H1 (cell line): Measurements from ENCODE around the gene SGK1. TPM values are rescaled to one million over a fixed set of nuclear protein-coding genes. Genes with fewer than 3 reads are reported as not detected.
A peak's percentile ranks its signal among the peaks of the same experiment; 100 is the strongest.

Source experiments
- E2F6 ChIP-seq: IDR thresholded peaks from 2 replicates; pipeline ENCODE4 v1.6.1; 2012; ENCODE audit warnings: inconsistent platforms
- HDAC2 ChIP-seq, 2 experiments: fragments of 300-600 bp in 1 of 2; sonication (generic) in 1 of 2; IDR thresholded peaks; 2 replicates each; pipeline ENCODE4 v1.6.1; 2011 to 2012; ENCODE audit warnings: low read depth in 2 of 2, low read length in 2 of 2, mild to moderate bottlenecking in 2 of 2, moderate library complexity in 2 of 2, borderline replicate concordance in 1 of 2, inconsistent platforms in 1 of 2
- KDM1A ChIP-seq: fragments of 200-600, 300-600 bp; sonication (generic); IDR thresholded peaks from 2 replicates; pipeline ENCODE4 v1.7.1; 2016; ENCODE audit warnings: mild to moderate bottlenecking, low read length, borderline replicate concordance
- KDM5A ChIP-seq: fragments of 200-600 bp; IDR thresholded peaks from 2 replicates; pipeline ENCODE4 v1.7.1; 2012; ENCODE audit warnings: mild to moderate bottlenecking, low read length, inconsistent platforms, mixed read lengths
- MAFK ChIP-seq: IDR thresholded peaks from 2 replicates; pipeline ENCODE4 v1.6.1; 2012; ENCODE audit warnings: low read depth, mild to moderate bottlenecking, improper control_type of control experiment, low read length
- SP2 ChIP-seq: IDR thresholded peaks from 2 replicates; pipeline ENCODE4 v1.6.1; 2012; ENCODE audit warnings: mild to moderate bottlenecking, low read length, inconsistent platforms
- TBP ChIP-seq: IDR thresholded peaks from 2 replicates; pipeline ENCODE4 v1.6.1; 2011; ENCODE audit warnings: low read depth, low read length, improper control_type of control experiment
- polyA plus RNA-seq, 7 experiments: library from polyadenylated mRNA; depleted of rRNA in 3 of 7; stranded (reverse) in 5 of 7; unstranded in 2 of 7; fragments of >200 nt in 5 of 7; fragments of 200-250 nt in 2 of 7; gene quantifications; 1 replicate in 5 of 7; 2 replicates in 1 of 7; 4 replicates in 1 of 7; pipeline versions ENCODE4 v1.2.1 to v1.2.3, GENCODE V29; 2011 to 2013; ENCODE audit warnings: missing spikeins in 2 of 7, mixed read lengths in 2 of 7
- total RNA-seq: library from RNA; stranded (reverse); fragmentation: NEBNext Ultra II Directional; extraction: Animal tissue kit (Norgen Biotek cat#: 25700); gene quantifications from 2 replicates; pipeline ENCODE4 v1.2.1, GENCODE V29; 2021

Gene SGK1
- total and polyA plus RNA-seq, 2 of the 8 experiments (the other 6 are each of a cell fraction or from before 2014, with no cell fraction given), result 14.5 to 18.4 TPM

GRCh38 chr6:134267917-134268361 lies 50.0 kb downstream of the SGK1 start (continued):
- no peak for TF ChIP-seq E2F6
- no peak for TF ChIP-seq TBP
- no peak for TF ChIP-seq KDM1A
- TF ChIP-seq HDAC2 (IDR thresholded peaks at IDR 0.05; ENCODE audit: borderline replicate concordance in 1 of 2, low read depth in 2 of 2, low read length in 2 of 2), result no peak
- peak; percentile 76; the same call in 1 of the 2 replicates for TF ChIP-seq MAFK
- no peak for TF ChIP-seq SP2
- TF ChIP-seq KDM5A, result no peak
